ENCODE measurements around the gene ITGB4. TPM values are rescaled to one million over a fixed set of nuclear protein-coding genes. Genes with fewer than 3 reads are reported as not detected.

ITGB4 gene
- total RNA-seq, 4 donors from 2014 or later, result 31.1 to 66.3 (median 41.8) TPM

GRCh38 chr17:75773121-75773807 lies 52.0 kb downstream of the ITGB4 start:
- peak; percentile 18 for ATAC-seq
- no peak overlapping the region for H3K4me3 ChIP-seq
- no peaks in the 10 kb centered on the region for H3K27me3 ChIP-seq
- peaks cover 0 to 45% of the 10 kb centered on the region in 2 donors for H3K36me3 ChIP-seq
- WGBS, 2 donors (ENCODE audit: low coverage in 1 of 2), result 71% methylated on average over 3 of the region's 12 CpGs; no CpG with 5 or more reads in 1 of the 2 donors
- H3K27ac ChIP-seq, result no peak overlapping the region
- H3K4me1 ChIP-seq, result peaks cover 0 to 39% (median 20%) of the 10 kb centered on the region in 3 donors
- TF ChIP-seq EP300 (IDR thresholded peaks at IDR 0.05) (no peak), POLR2AphosphoS5 (IDR thresholded peaks at IDR 0.05) (peak; percentile 8), CTCF (IDR thresholded peaks at IDR 0.05) (no peak), POLR2A (IDR thresholded peaks at IDR 0.05) (no peak)
- no peaks in the 10 kb centered on the region for H3K9me3 ChIP-seq

DNA sequence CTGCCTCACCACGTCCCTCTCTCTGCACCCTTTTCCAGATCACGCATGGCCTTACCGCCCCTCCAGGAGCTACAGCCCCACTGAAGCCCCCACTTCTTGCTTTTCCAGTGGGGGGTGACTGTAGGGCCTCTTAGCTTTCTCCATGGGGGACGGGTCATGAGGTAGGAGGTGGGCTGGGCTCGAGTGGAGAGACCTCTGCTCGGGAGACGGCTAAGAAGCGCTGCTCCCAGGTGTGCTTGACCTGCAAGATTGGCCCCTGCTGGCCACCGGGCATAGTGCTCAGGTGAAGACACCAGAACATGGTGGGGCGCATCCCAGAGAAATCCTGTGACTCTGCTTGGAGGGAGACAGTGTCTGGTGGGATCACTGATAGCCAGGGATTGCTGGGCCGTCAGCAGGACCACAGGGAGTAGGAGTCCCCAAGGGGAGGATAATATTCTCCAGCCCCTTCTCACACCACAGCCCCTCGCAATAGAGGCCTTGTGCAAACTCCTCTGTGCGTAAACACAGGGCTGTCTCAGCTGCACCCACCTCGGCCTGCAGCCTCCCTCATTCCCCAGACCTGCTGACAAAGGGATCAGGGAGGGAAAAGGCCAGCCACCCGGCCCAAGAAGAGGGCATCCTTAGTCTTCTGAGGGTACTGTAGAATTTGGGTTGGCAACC lies 52.7 kb downstream of the ITGB4 start:
- WGBS, 2 donors (ENCODE audit: low coverage in 1 of 2), result 40 to 80% methylated on average over 1 of the region's 15 CpGs
- TF ChIP-seq POLR2AphosphoS5 (IDR thresholded peaks at IDR 0.05) (peak; percentile 56), CTCF (IDR thresholded peaks at IDR 0.05) (no peak), EP300 (IDR thresholded peaks at IDR 0.05) (no peak), POLR2A (IDR thresholded peaks at IDR 0.05) (peak in 1 of 2 donors; percentile 2)
- H3K4me1 ChIP-seq, result peaks cover 0 to 39% (median 20%) of the 10 kb centered on the region in 3 donors
- no peak overlapping the region for H3K4me3 ChIP-seq
- peaks cover 0 to 52% of the 10 kb centered on the region in 2 donors for H3K36me3 ChIP-seq
- H3K9me3 ChIP-seq, result no peaks in the 10 kb centered on the region
- peak overlapping the region in 3 of 4 donors; percentile 57 to 100 (median 100) for H3K27ac ChIP-seq
- ATAC-seq, result peak; percentile 11
- no peaks in the 10 kb centered on the region for H3K27me3 ChIP-seq

DNA sequence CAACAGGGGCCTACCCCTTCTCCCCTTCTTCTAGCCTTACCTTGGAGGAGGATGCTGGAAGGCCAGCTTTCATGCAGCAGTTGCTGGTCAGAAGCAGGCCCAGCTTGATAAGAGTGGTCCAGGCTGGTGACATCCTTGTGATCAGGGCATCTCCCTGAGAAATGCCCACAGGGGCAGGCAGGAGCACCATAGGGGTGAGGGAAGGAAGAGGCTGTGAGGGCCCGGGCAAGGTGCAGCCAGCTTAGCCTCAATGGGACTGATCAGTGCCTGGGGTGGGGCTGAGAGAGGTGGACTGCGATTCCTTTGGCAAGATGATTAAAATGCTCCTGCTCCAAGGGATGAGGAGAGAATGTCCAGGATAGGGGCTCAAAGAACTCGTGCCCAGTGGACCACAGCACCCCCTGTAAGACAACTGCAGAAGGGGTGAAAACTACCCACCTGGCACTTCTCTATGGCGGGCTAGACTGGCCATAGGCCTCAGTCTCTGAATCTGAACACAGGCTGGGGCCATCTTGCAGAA lies 53.3 kb downstream of the ITGB4 start:
- 100% methylated on average over 2 of the region's 4 CpGs; no CpG with 5 or more reads in 1 of the 2 donors for WGBS, 2 donors (ENCODE audit: low coverage in 1 of 2)
- Histone ChIP-seq H3K27me3 (no peaks in the 10 kb centered on the region), H3K36me3 (peaks cover 0 to 53% of the 10 kb centered on the region in 2 donors), H3K4me1 (peaks cover 0 to 39% (median 20%) of the 10 kb centered on the region in 3 donors), H3K4me3 (no peak overlapping the region), H3K27ac (peak overlapping the region in 3 of 4 donors; percentile 57 to 100 (median 100)), H3K9me3 (no peaks in the 10 kb centered on the region)
- no peak for TF ChIP-seq CTCF (IDR thresholded peaks at IDR 0.05)
- TF ChIP-seq EP300 (IDR thresholded peaks at IDR 0.05), result no peak
- peak; percentile 17 to 33 for TF ChIP-seq POLR2A (IDR thresholded peaks at IDR 0.05)
- TF ChIP-seq POLR2AphosphoS5 (IDR thresholded peaks at IDR 0.05), result peak; percentile 1
- peak; percentile 2 for ATAC-seq

DNA sequence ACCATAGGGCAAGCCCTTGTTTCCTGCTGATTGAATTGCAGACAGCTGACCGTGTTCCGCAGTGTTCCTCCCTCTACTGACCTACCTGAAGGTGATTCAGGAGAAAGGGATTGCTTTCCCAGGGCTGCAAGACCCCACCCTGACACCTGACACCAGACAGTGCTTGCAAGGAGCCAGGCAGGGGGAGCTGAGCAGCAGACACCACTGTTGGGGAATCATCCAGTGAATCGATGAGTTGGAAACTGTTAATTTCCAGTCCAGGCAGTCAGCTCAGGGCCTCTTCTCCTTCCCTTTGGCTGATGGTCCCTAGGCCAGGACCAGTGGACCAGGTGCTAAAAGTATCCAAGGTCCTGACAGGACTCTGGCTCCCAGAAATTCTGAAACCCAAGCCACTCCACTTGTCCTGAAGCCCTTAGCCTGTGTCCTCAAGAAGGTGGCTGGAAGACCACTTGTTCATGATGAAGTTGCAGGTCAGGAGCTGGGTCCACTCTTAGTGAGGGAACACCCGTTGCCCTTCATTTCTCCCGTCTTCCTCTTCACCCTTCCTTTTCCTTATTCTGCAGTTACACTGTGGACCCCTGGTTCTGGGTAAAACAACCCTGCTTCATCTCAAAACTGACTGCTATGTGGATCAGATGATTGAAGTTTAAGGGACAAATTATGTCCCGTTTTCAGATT lies 53.9 kb downstream of the ITGB4 start:
- H3K4me1 ChIP-seq, result peaks cover 0 to 40% (median 20%) of the 10 kb centered on the region in 3 donors
- WGBS, 2 donors (ENCODE audit: low coverage in 1 of 2), result 47 to 69% methylated on average over 4 to 6 of the region's 6 CpGs
- H3K9me3 ChIP-seq, result no peaks in the 10 kb centered on the region
- no peak for ATAC-seq
- H3K27me3 ChIP-seq, result no peaks in the 10 kb centered on the region
- H3K4me3 ChIP-seq, result no peak overlapping the region
- TF ChIP-seq POLR2A (IDR thresholded peaks at IDR 0.05), result peak; percentile 2 to 6
- peak; percentile 83 for TF ChIP-seq POLR2AphosphoS5 (IDR thresholded peaks at IDR 0.05)
- TF ChIP-seq CTCF (IDR thresholded peaks at IDR 0.05), result no peak
- peaks cover 0 to 53% of the 10 kb centered on the region in 2 donors for H3K36me3 ChIP-seq
- peak overlapping the region in 3 of 4 donors; percentile 57 to 100 (median 100) for H3K27ac ChIP-seq

Measured in gastroesophageal sphincter (tissue), 4 donors.